ENCODE results near the gene MITF.

DNA sequence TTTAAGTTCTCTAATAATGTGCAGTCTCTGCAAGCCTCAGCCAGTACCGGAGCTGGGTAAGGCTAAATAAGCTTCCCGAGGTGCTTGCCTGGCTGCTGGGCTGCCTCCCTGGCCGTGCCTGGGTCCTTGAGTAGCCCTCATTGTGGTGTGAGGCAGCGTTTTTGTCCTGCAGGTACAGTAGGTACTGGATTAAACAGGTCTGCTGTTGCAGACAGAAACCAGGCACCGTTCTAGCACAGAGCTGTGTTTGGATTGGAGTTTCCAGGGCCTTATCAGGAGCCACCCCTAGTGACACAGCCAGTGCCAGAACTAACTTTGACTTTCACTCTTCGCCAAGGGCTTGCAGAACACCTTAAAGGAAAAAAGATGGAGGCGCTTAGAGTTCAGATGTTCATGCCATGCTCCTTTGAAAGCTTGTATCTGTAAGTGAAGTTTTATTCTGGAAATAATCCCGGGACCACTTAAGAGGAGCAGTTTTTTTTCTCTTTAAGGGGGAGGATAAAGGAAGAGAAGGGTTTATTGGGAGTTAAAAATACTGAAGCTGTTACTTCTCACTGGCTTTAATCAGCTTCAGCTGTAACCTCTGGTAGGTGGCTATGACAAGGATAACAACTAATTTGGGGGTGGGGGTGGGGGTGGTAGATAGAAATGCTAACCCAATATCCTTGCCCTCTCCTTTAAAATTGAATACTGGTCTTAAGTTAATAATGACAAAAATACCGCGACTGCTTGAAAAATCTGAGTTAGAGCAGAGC is 126.8 kb downstream of the MITF start:
- TF ChIP-seq, protein P1, sequence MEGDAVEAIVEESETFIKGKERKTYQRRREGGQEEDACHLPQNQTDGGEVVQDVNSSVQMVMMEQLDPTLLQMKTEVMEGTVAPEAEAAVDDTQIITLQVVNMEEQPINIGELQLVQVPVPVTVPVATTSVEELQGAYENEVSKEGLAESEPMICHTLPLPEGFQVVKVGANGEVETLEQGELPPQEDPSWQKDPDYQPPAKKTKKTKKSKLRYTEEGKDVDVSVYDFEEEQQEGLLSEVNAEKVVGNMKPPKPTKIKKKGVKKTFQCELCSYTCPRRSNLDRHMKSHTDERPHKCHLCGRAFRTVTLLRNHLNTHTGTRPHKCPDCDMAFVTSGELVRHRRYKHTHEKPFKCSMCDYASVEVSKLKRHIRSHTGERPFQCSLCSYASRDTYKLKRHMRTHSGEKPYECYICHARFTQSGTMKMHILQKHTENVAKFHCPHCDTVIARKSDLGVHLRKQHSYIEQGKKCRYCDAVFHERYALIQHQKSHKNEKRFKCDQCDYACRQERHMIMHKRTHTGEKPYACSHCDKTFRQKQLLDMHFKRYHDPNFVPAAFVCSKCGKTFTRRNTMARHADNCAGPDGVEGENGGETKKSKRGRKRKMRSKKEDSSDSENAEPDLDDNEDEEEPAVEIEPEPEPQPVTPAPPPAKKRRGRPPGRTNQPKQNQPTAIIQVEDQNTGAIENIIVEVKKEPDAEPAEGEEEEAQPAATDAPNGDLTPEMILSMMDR (IDR thresholded peaks at IDR 0.05) = no peak
- TF ChIP-seq POLR2A (IDR thresholded peaks at IDR 0.05) = no peak

Measured in suprapubic skin (tissue), 3 donors.